SK-N-SH (cell line): Measurements from ENCODE around the gene CHST6.

ENCODE experiments used
- EP300 ChIP-seq, 2 experiments: IDR thresholded peaks; 2 replicates each; pipeline versions ENCODE4 v1.4.0 to v1.6.1; 2012; ENCODE audit warnings: borderline replicate concordance in 1 of 2, low read depth in 1 of 2, low read length in 1 of 2
- EZH2phosphoT487 ChIP-seq: fragments of 200-600 bp; sonication (generic); IDR thresholded peaks from 2 replicates; pipeline ENCODE4 v1.6.1; 2017; ENCODE audit warnings: low read depth, mixed run types, mild to moderate bottlenecking, antibody characterized with exemption, moderate library complexity, borderline replicate concordance
- FOXJ3 ChIP-seq: sonication (generic); formaldehyde crosslinking; IDR thresholded peaks from 2 replicates; pipeline ENCODE4 v1.5.1; 2020; ENCODE audit warnings: mild to moderate bottlenecking, missing genetic modification reagents
- POLR2AphosphoS5 ChIP-seq: IDR thresholded peaks from 2 replicates; pipeline ENCODE4 v1.6.1; 2012; ENCODE audit warnings: low read depth, low read length
- SIN3A ChIP-seq: IDR thresholded peaks from 2 replicates; pipeline ENCODE4 v1.6.1; 2012; ENCODE audit warnings: low read depth, mild to moderate bottlenecking, low read length, moderate library complexity, borderline replicate concordance
- TAF1 ChIP-seq: IDR thresholded peaks from 2 replicates; pipeline ENCODE4 v1.6.1; 2012; ENCODE audit warnings: low read depth, mild to moderate bottlenecking, low read length, moderate library complexity, borderline replicate concordance
- TF ChIP-seq, protein P1 (sequence below): fragments of 200-600 bp; sonication (generic); IDR thresholded peaks from 2 replicates; pipeline ENCODE4 v1.6.1; 2017; ENCODE audit warnings: antibody characterized with exemption, mild to moderate bottlenecking, moderate library complexity
- TF ChIP-seq, protein P2 (sequence below): IDR thresholded peaks from 2 replicates; pipeline ENCODE4 v1.6.1; 2012; ENCODE audit warnings: mild to moderate bottlenecking, low read depth, low read length, moderate library complexity

GRCh38 chr16:75475420-75475847, 19.8 kb downstream of the CHST6 start:
- TF ChIP-seq POLR2AphosphoS5 (no peak), FOXJ3 (no peak), EP300 (IDR thresholded peaks at IDR 0.05; ENCODE audit: borderline replicate concordance in 1 of 2, low read depth in 1 of 2, low read length in 1 of 2) (no peak), EZH2phosphoT487 (no peak), SIN3A (no peak), TAF1 (no peak)
- TF ChIP-seq, protein P1, sequence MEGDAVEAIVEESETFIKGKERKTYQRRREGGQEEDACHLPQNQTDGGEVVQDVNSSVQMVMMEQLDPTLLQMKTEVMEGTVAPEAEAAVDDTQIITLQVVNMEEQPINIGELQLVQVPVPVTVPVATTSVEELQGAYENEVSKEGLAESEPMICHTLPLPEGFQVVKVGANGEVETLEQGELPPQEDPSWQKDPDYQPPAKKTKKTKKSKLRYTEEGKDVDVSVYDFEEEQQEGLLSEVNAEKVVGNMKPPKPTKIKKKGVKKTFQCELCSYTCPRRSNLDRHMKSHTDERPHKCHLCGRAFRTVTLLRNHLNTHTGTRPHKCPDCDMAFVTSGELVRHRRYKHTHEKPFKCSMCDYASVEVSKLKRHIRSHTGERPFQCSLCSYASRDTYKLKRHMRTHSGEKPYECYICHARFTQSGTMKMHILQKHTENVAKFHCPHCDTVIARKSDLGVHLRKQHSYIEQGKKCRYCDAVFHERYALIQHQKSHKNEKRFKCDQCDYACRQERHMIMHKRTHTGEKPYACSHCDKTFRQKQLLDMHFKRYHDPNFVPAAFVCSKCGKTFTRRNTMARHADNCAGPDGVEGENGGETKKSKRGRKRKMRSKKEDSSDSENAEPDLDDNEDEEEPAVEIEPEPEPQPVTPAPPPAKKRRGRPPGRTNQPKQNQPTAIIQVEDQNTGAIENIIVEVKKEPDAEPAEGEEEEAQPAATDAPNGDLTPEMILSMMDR, result no peak
- TF ChIP-seq, protein P2, sequence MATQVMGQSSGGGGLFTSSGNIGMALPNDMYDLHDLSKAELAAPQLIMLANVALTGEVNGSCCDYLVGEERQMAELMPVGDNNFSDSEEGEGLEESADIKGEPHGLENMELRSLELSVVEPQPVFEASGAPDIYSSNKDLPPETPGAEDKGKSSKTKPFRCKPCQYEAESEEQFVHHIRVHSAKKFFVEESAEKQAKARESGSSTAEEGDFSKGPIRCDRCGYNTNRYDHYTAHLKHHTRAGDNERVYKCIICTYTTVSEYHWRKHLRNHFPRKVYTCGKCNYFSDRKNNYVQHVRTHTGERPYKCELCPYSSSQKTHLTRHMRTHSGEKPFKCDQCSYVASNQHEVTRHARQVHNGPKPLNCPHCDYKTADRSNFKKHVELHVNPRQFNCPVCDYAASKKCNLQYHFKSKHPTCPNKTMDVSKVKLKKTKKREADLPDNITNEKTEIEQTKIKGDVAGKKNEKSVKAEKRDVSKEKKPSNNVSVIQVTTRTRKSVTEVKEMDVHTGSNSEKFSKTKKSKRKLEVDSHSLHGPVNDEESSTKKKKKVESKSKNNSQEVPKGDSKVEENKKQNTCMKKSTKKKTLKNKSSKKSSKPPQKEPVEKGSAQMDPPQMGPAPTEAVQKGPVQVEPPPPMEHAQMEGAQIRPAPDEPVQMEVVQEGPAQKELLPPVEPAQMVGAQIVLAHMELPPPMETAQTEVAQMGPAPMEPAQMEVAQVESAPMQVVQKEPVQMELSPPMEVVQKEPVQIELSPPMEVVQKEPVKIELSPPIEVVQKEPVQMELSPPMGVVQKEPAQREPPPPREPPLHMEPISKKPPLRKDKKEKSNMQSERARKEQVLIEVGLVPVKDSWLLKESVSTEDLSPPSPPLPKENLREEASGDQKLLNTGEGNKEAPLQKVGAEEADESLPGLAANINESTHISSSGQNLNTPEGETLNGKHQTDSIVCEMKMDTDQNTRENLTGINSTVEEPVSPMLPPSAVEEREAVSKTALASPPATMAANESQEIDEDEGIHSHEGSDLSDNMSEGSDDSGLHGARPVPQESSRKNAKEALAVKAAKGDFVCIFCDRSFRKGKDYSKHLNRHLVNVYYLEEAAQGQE, result no peak
